HG03135 (cell line): ENCODE data around the gene CELF4.

Experiments used
- ATAC-seq: cut with Tn5 transposase; IDR thresholded peaks from one replicate; pipeline ENCODE4 v1.9.1; 2021; ENCODE audit warnings: mild to moderate bottlenecking, moderate library complexity; ENCODE audit not compliant: unreplicated experiment

The CELF4 gene

GRCh38 chr18:37422596-37422995 lies 143.0 kb downstream of the CELF4 start:
- ATAC-seq = no peak

GRCh38 chr18:37422116-37422515 lies 143.5 kb downstream of the CELF4 start:
- ATAC-seq = no peak

- ATAC-seq = no peak
Observed at GRCh38 chr18:37421341-37422077, 144.1 kb downstream of the CELF4 start.

GRCh38 chr18:37420315-37420880 lies 145.2 kb downstream of the CELF4 start:
- no peak for ATAC-seq

GRCh38 chr18:37419866-37420265 lies 145.7 kb downstream of the CELF4 start:
- no peak for ATAC-seq

GRCh38 chr18:37419315-37419714 lies 146.3 kb downstream of the CELF4 start:
- no peak for ATAC-seq

GRCh38 chr18:37414816-37415215 lies 150.8 kb downstream of the CELF4 start:
- no peak for ATAC-seq

GRCh38 chr18:37412829-37413228 lies 152.8 kb downstream of the CELF4 start:
- no peak for ATAC-seq

- ATAC-seq = no peak
Observed at GRCh38 chr18:37412333-37412732, 153.3 kb downstream of the CELF4 start.

GRCh38 chr18:37409878-37410277 lies 155.7 kb downstream of the CELF4 start:
- ATAC-seq = no peak

GRCh38 chr18:37408676-37409265 lies 156.8 kb downstream of the CELF4 start:
- ATAC-seq = no peak

- no peak for ATAC-seq
Observed at GRCh38 chr18:37407571-37407970, 158.0 kb downstream of the CELF4 start.

- no peak for ATAC-seq
Observed at GRCh38 chr18:37405772-37406171, 159.8 kb downstream of the CELF4 start.

- ATAC-seq = no peak
Observed at GRCh38 chr18:37405229-37405628, 160.4 kb downstream of the CELF4 start.

- ATAC-seq = no peak
Observed at GRCh38 chr18:37403788-37404187, 161.8 kb downstream of the CELF4 start.

- ATAC-seq = no peak
Observed at GRCh38 chr18:37403100-37403781, 162.4 kb downstream of the CELF4 start.

- no peak for ATAC-seq
Observed at GRCh38 chr18:37402735-37403099, 162.9 kb downstream of the CELF4 start.

GRCh38 chr18:37400802-37401201 lies 164.8 kb downstream of the CELF4 start:
- no peak for ATAC-seq

- no peak for ATAC-seq
Observed at GRCh38 chr18:37398248-37398920, 167.2 kb downstream of the CELF4 start.

GRCh38 chr18:37397814-37398213 lies 167.8 kb downstream of the CELF4 start:
- no peak for ATAC-seq

- ATAC-seq = no peak
Observed at GRCh38 chr18:37396971-37397720, 168.5 kb downstream of the CELF4 start.
